ENCODE measurements around the gene CTIF.
"Not testable (repeated sequence)": the region's sequence is repeated elsewhere in the genome, so short reads cannot be mapped to it uniquely, and the experiment has no call there.

The CTIF gene

GRCh38 chr18:48809365-48809764 is 270.5 kb downstream of the CTIF start:
- Histone ChIP-seq H3K27ac (ENCODE audit: low read depth, low read length) (no peak overlapping the region), H3K27me3 (ENCODE audit: low read length) (no peaks in the 10 kb centered on the region), H2AFZ (ENCODE audit: low read depth, low read length, severe bottlenecking) (no peak overlapping the region), H3K9me3 (ENCODE audit: insufficient read depth, low read length) (no peaks in the 10 kb centered on the region), H3K79me2 (ENCODE audit: insufficient read depth, low read length) (no peaks in the 10 kb centered on the region), H4K20me1 (ENCODE audit: low read depth, low read length) (no peaks in the 10 kb centered on the region), H3K4me3 (ENCODE audit: insufficient read depth, low read length, poor library complexity, severe bottlenecking) (no peak overlapping the region), H3F3A (ENCODE audit: insufficient read depth) (no peaks in the 10 kb centered on the region), H3K9ac (ENCODE audit: low read length) (no peak overlapping the region), H3K36me3 (ENCODE audit: low read length) (no peaks in the 10 kb centered on the region), H3K4me2 (ENCODE audit: low read depth, low read length, poor library complexity, severe bottlenecking) (no peak overlapping the region), H3K9me2 (replicated peaks; ENCODE audit: insufficient read depth, low read length) (no peaks in the 10 kb centered on the region)
- TF ChIP-seq EZH2phosphoT487 (conservative IDR thresholded peaks at IDR 0.05; ENCODE audit: low read length) (no peak), CTCF (IDR thresholded peaks at IDR 0.05; ENCODE audit: insufficient read depth, low read length, poor library complexity, severe bottlenecking) (no peak)

DNA sequence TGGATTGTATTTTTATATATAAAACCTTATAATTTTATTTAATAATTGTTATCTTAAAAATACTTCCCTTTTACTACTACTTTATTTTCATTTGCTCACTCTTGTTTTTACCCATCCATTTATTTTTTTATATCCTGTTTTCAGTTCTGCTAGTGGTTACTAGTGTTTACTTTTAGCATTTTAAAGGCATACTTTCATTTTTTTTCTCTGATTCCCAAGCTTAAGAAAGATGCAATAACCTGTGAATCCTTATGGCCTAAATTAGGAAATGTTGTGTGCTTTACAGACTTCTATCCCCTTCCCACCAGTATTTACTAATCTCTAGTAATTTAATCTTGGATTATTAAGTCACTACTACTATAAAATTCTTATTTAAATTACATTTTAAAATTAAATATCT is 272.0 kb downstream of the CTIF start:
- H2AFZ ChIP-seq (ENCODE audit: low read depth, low read length, severe bottlenecking) = no peak overlapping the region
- no peak overlapping the region for H3K9ac ChIP-seq (ENCODE audit: low read length)
- H3K27ac ChIP-seq (ENCODE audit: low read depth, low read length) = no peak overlapping the region
- H3K4me3 ChIP-seq (ENCODE audit: insufficient read depth, low read length, poor library complexity, severe bottlenecking) = no peak overlapping the region
- no peaks in the 10 kb centered on the region for H3K9me2 ChIP-seq (replicated peaks; ENCODE audit: insufficient read depth, low read length)
- H3K79me2 ChIP-seq (ENCODE audit: insufficient read depth, low read length) = no peaks in the 10 kb centered on the region
- no peaks in the 10 kb centered on the region for H3K27me3 ChIP-seq (ENCODE audit: low read length)
- H3F3A ChIP-seq (ENCODE audit: insufficient read depth) = no peaks in the 10 kb centered on the region
- TF ChIP-seq EZH2phosphoT487 (conservative IDR thresholded peaks at IDR 0.05; ENCODE audit: low read length) = no peak
- no peak for TF ChIP-seq CTCF (IDR thresholded peaks at IDR 0.05; ENCODE audit: insufficient read depth, low read length, poor library complexity, severe bottlenecking)
- no peaks in the 10 kb centered on the region for H4K20me1 ChIP-seq (ENCODE audit: low read depth, low read length)
- no peak overlapping the region for H3K4me2 ChIP-seq (ENCODE audit: low read depth, low read length, poor library complexity, severe bottlenecking)
- no peaks in the 10 kb centered on the region for H3K36me3 ChIP-seq (ENCODE audit: low read length)
- no peaks in the 10 kb centered on the region for H3K9me3 ChIP-seq (ENCODE audit: insufficient read depth, low read length)

DNA sequence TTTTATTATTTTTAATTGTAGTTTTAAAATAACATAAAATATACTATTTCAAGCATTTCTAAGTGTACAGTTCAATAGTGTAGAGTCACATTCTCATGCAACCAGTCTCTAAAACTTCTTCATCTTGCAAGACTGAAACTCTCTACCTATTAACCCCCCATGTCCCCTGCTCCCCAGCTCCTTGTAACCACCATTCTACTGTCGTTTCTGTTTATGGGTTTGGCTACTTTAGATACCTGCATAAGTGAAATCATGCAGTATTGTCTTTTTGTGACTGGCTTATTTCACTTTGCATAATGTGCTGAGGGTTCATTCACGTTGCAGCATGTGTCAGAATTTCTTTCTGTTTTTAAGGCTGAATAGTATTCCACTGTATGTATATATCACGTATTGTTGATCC is 272.6 kb downstream of the CTIF start:
- no peak overlapping the region for H3K4me3 ChIP-seq (ENCODE audit: insufficient read depth, low read length, poor library complexity, severe bottlenecking)
- H3K9ac ChIP-seq (ENCODE audit: low read length) = no peak overlapping the region
- no peaks in the 10 kb centered on the region for H3K9me2 ChIP-seq (replicated peaks; ENCODE audit: insufficient read depth, low read length)
- H3K27ac ChIP-seq (ENCODE audit: low read depth, low read length) = no peak overlapping the region
- no peaks in the 10 kb centered on the region for H3F3A ChIP-seq (ENCODE audit: insufficient read depth)
- TF ChIP-seq EZH2phosphoT487 (conservative IDR thresholded peaks at IDR 0.05; ENCODE audit: low read length) (no peak), CTCF (IDR thresholded peaks at IDR 0.05; ENCODE audit: insufficient read depth, low read length, poor library complexity, severe bottlenecking) (no peak)
- no peaks in the 10 kb centered on the region for H3K27me3 ChIP-seq (ENCODE audit: low read length)
- H3K4me2 ChIP-seq (ENCODE audit: low read depth, low read length, poor library complexity, severe bottlenecking) = no peak overlapping the region
- H2AFZ ChIP-seq (ENCODE audit: low read depth, low read length, severe bottlenecking) = no peak overlapping the region
- no peaks in the 10 kb centered on the region for H3K79me2 ChIP-seq (ENCODE audit: insufficient read depth, low read length)
- no peaks in the 10 kb centered on the region for H4K20me1 ChIP-seq (ENCODE audit: low read depth, low read length)
- H3K36me3 ChIP-seq (ENCODE audit: low read length) = no peaks in the 10 kb centered on the region
- no peaks in the 10 kb centered on the region for H3K9me3 ChIP-seq (ENCODE audit: insufficient read depth, low read length)

DNA sequence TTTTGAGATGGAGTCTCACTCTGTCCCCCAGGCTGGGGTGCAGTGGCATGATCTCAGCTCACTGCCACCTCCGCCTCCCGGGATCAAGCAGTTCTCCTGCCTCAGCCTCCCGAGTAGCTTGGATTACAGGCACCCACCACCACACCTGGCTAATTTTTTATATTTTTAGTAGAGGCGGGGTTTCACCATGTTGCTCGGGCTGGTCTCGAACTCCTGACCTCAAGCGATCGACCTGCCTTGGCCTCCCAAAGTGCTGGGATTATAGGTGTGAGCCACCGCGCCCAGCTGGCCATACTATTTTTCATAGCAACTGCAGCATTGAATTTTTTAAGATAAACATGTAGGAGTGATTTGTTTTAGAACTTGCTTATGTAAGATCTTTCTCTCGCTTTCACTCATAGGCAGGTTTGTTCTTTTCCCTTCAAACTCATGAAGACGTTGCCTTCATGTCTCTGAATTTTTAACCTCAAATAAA is 273.2 kb downstream of the CTIF start:
- H3K27ac ChIP-seq (ENCODE audit: low read depth, low read length); H3K9ac ChIP-seq (ENCODE audit: low read length); H3K4me2 ChIP-seq (ENCODE audit: low read depth, low read length, poor library complexity, severe bottlenecking); H3K9me2 ChIP-seq (replicated peaks; ENCODE audit: insufficient read depth, low read length); H3K79me2 ChIP-seq (ENCODE audit: insufficient read depth, low read length); H3K36me3 ChIP-seq (ENCODE audit: low read length); H3K27me3 ChIP-seq (ENCODE audit: low read length); H3F3A ChIP-seq (ENCODE audit: insufficient read depth); H3K4me3 ChIP-seq (ENCODE audit: insufficient read depth, low read length, poor library complexity, severe bottlenecking); H4K20me1 ChIP-seq (ENCODE audit: low read depth, low read length); H2AFZ ChIP-seq (ENCODE audit: low read depth, low read length, severe bottlenecking); H3K9me3 ChIP-seq (ENCODE audit: insufficient read depth, low read length): not testable (repeated sequence)
